HUDEP-2 (cell line): Measurements from ENCODE around the gene FARP1.
"Not testable (repeated sequence)": the region's sequence is repeated elsewhere in the genome, so short reads cannot be mapped to it uniquely, and the experiment has no call there.

Experiments
- DNase-seq, 76 experiments: peaks; one replicate each; lab custom pipeline; 2025; ENCODE audit not compliant: unreplicated experiment in 76 of 76; lab: John Stamatoyannopoulos, UW

Gene FARP1

DNA sequence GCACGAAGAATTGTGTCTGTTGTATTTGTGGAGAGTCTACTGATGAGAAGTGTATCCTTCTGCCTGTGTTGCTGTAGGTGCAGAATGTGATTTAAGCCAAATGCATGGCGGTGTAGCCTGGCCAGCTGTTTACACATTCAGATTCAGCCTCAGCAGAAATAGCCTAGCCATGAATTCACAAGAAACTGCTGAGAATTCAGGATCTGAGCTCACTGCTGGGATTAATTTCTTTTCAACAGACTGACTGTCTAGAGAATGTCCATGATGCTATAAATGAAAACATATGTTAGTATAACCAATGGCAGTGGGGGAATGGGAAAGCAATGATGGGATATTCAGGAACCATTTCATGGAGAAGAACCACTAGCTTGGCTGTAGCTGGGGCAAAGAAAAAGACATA, 111.6 kb downstream of the FARP1 start:
- DNase-seq: no peak

DNA sequence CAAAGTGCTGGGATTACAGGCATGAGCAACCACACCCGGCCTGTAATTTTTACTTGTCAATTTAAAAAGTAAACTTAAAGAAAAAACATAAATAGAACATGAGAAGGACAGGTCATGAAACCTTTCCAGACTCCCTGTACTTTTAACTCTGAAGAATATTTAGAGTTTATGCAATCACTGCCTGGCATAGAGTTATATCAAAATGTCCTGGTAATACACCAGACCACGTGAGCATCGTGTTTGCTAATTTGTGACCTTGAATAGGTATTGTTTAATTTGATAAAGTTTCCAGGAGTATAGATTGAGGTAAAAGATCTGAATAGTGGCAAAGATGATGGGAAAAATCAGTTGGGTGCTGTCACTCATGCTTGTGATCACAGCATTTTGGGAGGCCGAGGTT, 115.3 kb downstream of the FARP1 start:
- no peak for DNase-seq

DNA sequence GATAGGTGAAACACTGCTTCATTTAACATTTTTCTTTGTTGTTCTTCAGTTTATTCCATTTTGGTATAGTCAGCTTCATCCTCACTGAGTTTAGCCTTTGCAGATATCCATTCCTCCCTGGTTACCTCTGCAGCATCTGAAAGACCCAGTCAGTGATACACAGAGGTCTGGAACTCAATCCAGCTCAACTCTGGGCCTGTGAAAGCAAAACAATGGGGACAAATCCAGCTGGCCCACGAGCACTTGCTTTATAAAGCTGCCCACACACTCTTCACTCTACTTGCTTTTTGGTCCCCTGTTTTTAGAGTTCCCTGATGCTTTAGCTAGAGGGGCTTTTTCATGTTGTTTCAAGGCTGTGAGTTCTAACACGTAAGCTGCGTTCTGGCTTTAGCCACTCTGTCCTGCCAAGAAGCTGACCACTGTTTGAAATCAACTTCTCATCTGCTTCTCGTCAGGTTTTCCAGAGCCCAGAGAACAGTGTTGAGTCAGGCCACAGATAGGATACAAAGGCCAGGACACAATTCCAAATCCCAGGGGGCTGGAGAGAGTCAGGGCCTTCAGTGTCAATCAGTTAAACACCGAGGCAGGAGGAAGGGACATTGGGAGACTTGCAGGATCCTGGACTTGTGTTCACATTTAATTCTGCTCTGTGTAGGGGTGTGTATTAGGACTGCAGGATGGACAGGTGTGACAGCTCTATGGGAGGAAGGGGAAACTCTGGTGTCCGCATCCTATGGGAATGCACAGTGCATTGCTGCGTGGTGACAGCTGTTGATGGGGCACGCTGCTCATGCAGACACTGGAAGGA, 117.7 kb downstream of the FARP1 start:
- DNase-seq: no peak

DNA sequence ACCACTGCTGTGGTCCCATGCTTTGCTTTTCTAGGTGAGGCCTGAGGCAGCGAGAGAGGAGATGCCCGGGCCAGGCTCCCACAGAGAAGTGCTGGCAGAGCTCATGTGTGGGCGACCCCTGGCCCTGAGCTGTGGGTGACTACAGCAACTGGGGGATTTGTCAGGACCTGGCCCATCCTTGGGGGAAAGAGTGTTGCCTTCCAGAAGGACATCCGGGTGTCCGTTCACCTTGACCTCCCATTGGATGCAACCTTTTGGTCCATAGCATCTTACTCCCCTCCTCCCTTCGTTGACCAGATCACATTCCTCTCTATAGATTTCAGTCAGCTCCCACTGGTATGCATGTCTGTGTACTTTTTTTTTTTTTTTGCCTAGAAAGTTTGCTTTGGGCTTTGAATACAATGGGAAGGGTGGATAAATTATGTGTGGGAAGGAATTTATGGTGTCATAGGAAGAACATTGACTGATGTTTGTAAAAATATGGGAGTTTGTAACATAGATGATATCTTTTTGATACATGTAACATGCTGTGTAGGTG, 118.3 kb downstream of the FARP1 start:
- no peak for DNase-seq

DNA sequence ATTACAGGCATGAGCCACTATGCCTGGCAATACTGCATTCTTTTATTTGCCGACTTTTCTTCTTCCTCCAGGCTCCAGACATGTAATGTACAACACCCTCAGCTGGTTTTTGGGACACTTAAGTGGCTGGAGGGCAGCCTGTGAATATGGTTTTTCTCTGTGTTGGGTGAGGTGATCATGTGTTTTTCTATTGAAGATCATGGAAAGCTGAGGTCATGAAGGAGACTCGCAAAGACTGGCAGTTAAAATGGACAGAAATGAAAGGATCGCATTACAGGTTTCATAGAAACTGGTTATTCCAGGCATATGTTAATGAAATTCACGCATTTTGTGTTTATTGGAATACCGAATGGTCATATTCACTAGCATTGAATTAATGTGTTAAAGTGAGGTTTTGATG, 119.4 kb downstream of the FARP1 start:
- DNase-seq: no peak

DNA sequence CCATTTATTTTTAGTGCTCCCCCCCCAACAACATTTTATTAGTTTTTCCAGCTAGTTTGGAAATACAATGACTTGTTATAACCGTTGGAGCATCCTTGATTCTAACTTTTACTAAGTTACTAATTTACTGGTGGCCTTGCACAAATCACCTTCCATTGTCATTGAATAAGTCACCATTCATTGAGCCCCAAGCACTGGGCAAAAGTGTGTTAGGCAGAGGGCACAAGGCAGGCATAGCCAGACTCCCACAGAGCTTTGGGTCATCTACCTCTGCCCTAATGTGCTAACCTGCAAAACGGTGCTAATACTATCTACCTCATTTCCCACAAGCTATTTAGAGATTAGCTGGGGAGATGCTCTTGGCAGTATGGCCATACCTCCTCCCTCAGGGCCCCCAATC, 120.9 kb downstream of the FARP1 start:
- no peak for DNase-seq

DNA sequence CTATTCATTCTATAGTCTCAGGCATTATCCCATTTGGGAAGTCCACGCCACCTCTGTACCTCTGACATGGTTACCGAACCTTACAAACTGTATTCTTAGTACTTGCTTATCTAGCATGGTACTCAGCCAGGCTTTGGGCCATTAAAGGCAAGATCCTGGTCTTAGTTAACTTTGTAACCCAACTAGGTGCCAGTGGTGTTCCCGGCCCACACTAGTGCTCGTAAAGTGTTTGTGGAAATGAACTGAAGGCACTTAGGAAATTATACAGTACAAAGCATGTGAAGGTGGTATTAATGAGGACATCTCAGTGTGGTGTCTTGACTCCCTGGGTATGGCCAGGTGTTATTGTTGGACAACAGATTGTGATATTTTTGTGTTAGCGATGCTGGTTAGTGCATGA, 122.0 kb downstream of the FARP1 start:
- no peak for DNase-seq

DNA sequence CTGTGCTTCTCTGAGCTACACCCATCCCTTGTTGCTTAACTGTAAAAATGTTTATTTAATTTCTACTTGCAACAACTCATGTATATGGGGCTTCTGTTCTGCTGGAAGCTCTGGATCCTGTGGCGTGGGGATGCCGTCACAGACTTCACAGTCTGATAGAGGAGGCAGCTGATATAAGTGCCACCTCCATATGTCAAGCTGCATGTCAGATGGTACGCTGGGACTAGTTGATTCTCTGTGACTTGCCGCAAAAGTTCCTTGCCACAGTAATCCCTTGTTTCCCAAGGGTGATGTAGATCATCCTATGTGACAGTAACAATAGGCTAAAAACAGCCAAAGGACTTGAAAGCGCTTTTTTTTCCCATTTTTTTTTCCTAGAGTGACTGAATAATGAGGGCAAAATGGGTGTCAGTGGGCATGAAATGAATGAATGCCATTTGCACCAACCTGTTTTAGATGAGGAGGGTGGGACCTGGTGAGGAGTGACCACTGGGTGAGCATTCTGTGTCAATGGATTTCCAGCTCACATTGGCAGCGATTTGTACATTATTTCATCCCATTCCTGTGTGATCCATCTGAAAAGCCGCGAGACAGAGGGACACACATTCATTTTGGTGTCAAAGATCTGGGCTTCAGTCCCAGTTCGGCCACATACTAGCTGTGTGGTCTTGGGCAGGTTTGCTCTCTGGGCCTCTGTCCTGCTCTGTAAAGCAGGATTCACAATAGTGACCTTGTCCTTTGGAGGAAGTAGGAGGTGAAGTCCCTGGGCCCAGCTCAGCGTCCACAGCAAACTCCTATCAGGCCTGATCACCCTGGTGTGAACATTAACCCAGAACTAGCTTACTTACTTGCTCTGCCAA, 123.0 kb downstream of the FARP1 start:
- DNase-seq: no peak

DNA sequence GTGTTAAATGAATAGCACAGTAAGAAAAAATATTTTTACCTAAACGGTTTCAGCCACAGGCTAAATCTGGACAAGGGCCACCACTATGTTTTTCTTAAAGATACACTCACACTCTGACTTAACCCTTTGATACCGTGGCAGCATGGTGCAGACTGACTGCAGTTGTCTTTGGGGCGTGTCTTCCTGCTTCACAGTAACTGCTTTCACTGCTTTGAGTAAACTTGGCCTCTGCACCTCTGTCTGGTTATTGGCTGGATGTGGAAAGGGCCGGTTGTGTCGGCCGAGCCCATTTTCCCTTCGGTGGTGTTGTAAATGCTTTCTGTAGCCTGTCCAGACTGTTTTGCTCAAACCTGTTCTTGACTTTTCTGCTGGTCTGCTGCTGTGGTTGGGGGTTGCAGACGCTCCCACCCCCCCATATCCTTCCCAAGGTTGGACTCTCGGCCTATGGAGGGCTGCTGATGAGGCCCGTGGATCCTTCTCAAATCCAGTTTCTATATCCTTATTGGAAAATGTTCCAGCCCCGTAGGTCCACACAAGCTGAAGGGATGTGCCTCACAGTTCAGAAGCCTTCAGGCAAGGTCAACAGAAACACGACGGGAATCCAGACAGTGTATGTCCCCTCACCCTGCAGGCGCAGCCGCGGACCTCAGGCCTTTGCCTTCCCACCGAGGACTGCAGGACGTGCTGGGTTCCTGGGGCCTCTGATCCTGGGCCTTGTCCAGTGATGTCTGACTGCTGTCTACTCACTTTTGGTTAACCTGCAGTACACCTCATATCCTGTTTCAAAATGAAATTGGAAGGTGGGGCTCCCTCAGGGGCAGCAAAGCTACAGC, 124.4 kb downstream of the FARP1 start:
- DNase-seq: no peak

DNA sequence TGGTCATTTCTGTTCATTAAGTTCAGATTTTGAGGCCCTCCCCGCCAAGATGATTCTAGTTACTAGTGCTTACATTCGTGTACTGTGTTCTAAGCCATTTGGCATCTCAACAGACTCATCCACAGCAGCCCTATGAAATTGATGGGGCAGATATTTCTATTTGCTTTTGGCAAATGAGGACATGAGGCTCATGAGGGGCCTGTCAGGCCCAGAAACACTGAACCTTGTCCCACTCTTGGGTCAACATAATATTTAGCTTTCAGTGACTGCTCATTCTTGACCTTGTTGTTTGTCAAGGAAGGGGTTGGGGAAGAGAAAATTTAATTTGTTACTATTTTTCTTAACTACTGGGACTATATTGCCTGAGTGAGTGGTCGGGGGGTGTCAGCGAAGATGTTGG, 126.5 kb downstream of the FARP1 start:
- no peak for DNase-seq

DNA sequence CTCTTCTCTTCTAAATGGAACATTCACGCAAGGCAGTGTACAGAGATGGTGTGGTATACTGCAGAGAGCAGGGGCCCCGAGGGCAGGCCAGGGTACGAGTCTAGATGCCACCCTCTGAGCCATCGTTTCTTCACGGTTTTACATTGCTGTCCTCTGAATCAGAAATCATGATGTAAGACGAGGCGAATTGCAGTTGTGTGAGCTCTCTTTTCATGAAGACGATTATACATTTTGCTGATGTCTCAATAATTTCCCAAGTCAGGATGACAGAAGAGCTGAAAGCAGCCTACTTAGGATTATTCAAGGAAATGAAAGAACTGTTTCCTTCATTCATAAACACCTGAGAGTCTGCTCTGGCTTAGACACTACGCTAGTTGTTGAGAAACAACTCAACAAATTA, 127.9 kb downstream of the FARP1 start:
- no peak for DNase-seq

DNA sequence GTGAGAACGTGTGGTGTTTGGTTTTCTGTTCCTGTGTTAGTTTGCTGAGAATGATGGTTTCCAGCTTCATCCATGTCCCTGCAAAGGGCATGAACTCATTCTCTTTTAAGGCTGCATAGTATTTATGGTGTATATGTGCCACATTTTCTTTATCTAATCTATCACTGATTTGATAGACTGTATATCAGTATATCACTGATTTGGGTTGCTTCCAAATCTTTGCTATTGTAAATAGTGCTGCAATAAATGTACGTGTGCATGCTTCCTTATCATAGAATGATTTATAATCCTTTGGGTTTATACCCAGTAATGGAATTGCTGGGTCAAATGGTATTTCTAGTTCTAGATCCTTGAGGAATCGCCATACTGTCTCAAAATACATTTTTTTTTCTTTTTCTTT, 128.8 kb downstream of the FARP1 start:
- not testable (repeated sequence) for DNase-seq

DNA sequence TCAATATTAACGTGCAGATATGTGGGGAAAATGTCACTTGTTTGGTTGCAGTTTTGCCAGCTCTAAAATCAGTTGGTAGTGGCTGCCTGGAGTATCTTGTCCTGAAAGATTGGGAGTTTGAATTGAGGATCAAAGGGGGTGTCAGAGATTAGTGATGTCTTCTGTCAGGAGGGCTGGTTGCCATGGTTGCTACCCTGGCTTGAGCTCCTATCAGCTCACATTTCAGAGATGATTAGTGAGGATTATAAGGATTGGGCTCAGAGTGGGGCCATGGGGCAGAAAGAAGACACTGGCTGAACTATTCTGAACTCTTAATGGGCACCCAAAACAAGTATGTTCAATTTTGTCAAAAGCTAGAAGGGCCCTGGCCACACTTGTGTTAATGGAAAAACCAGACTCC, 129.7 kb downstream of the FARP1 start:
- DNase-seq: no peak

DNA sequence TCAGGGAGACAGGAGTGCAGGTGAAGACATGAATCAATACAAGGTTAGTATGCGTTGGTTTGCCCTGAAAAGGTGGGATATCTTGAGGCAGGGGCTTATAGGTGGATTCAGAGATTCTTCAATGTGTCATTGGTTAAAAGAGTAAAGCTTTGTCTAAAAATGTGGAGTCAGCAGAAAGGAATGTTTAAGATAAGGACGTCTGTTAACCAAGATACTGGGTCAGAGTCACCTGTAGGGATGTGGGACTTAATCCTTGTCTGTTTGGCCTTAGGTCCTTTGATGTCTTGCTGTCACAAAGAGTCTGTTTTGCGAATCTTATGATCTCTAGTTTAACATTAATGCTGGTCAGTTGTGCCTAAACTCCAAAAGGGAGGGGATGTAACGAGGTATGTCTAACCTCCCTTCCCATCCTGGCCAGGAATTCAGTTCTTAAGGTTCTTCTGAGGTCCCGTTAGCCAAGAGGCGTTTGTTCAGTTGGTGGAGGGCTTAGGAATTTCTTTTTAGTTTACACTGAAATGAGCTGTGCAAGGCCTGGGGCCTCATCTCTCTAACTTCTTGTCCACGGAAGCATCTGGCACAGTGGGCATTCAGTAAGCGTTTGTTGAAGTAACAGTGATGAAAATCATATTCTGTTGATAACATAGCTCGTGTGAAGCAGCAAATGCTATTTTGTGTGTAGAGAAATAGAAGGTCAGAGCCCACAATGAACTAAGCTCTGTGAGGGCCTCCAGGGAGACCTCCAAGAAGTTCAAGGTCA, 130.4 kb downstream of the FARP1 start:
- DNase-seq: no peak

DNA sequence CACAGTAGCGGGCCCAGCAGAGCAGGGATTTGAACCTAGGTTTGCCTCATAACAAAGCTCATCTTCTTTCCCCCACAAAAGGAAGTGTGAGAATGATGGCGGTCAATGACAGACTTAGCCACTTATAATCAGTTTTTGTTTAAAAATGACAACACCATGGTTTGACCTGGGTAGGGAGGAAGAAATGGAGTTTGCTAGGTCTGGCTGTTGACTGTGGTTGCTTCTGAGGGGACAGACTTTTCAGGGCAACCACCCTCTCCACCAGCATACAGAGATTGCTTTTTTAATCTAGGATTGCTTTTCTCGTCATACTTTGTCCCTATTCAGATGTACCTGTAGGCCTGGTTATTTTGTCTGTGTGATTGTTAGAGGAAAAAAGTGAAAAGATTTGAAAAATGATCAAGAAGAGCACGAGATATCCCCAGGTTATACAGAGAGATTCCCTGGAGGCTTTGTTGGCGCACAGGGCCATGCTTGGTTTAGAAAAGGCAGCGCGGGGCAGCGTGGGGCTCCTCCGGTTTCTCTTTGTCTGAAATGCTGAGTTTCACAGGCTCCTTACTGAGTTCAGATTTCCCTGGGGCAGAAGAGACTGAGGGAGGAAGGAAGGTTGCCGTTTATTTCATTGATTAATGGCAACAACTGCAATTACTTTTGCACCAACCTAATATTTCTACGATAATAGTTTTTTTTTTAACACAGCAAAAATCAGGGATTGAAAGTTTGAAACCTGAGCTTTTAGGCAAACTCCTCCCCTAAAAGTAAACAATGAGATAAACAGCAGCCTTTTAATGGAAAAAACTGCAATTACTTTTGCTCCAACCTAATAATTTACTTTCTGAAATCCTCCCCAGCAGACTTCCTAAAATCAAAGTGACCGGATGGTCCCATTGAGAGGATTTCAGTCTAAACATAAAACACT, 131.2 kb downstream of the FARP1 start:
- no peak for DNase-seq

DNA sequence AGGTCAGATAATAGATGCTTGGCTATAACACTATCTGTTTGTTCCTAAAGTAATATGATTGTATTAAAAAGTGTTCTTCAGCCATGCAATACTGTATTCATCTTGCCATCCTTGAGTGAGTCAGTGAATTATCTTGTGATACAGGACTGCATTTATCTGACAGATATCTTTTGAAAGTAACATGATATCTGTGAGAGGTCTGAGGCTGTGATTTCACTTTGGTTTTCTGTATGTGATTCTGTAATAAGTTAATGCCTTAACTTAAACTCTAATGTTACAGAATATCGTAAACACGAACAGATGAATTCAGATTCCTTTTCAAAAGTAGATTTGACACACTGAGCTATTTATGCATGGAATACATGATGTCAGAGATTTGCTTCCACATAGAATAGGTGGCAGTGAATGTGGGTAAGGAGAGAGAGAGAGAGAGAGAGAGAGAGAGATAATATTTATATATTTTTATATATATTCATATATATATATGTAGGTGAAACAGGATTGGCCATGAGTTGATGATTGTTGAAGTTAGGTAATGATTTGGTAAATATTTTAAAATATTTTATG, 132.1 kb downstream of the FARP1 start:
- DNase-seq: no peak

DNA sequence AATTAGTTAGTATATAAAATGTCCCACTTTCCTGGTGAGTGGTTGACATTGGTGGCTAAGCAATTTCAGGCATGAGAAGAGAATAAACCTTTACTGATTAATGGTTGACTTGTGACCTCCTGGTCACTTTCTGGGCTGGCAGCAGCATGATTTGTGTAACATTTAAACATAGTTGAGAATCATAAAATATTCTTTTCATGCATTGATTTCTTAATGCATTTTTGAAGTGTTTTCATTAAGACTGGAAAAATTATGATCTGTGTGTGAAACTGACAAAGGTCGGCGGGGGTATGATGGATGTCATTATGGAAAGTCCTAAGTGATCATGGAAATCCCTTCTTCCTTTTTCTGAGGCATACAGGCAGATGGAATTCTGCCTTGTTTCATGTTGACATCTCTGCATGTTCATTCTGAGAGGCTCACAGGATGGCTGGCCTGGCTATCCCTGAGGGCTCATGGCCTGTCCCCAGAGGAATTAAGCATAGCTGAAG, 132.8 kb downstream of the FARP1 start:
- no peak for DNase-seq

DNA sequence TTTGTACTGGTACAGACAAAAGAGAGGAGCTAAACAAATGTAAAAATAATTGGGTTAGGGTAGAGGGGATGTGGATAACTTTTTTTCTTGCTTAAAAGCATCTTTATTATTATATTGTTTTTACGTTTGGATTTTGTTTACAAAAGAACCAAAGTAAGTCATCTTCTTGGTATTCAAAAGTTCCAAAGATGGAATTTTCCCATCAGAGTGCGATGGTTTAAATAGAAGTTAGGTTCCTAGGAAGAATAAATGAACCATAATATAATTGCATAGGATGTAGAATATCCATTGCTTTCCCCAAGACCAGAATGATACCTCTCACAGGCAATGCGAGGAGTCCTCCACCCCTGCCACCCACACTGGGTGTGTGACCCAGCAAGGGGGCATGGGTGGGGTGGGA, 133.6 kb downstream of the FARP1 start:
- no peak for DNase-seq
